Testis (tissue), 3 donors: ENCODE measurements around the gene AIRE. TPM values are rescaled to one million over a fixed set of nuclear protein-coding genes. Genes with fewer than 3 reads are reported as not detected.

Experiments used
- DNase-seq: peaks from one replicate; pipeline ENCODE4 v3.0.0-alpha.2; 2019
- H3K27ac ChIP-seq, 2 donors: fragments of 200-600 bp; sonication (generic); one replicate each; pipeline ENCODE4 v1.5.1; 2019
- H3K27me3 ChIP-seq: fragments of 200-600 bp; sonication (generic); one replicate; pipeline ENCODE4 v1.5.1; 2019
- H3K36me3 ChIP-seq: fragments of 200-600 bp; sonication (generic); one replicate; pipeline ENCODE4 v1.5.1; 2017; ENCODE audit warnings: low read depth; ENCODE audit errors: missing control alignments
- H3K4me1 ChIP-seq: fragments of 200-600 bp; sonication (generic); one replicate; pipeline ENCODE4 v1.5.1; 2019
- H3K4me3 ChIP-seq, 2 donors: fragments of 200-600 bp; sonication (generic); one replicate each; pipeline ENCODE4 v1.5.1; 2017 to 2019
- H3K9me3 ChIP-seq: fragments of 200-600 bp; sonication (generic); one replicate; pipeline ENCODE4 v1.5.1; 2017
- POLR2A ChIP-seq: fragments of 450-650 bp; IDR thresholded peaks from one replicate; pipeline ENCODE4 v1.6.1; 2017; ENCODE audit warnings: antibody characterized with exemption, mild to moderate bottlenecking, moderate library complexity
- WGBS, 2 donors: methylation state at CpG; one replicate each; pipeline ENCODE4 v1.1.5; 2018; 5-methylcytosine and 5-hydroxymethylcytosine counted together
- intact Hi-C: fragments of 100-400 bp; cut with DNase I; formaldehyde crosslinking; loops from one replicate; pipeline ENCODE4 v1.15.1; 2023; ENCODE audit warnings: low total_unique reads
- polyA plus RNA-seq: library from polyadenylated mRNA; stranded (reverse); fragments of 350-450 nt; fragmentation: Illumina TruSeq; extraction: RNeasy Lipid Tissue Mini Kit (QIAGEN cat#74804); gene quantifications from one replicate; pipeline ENCODE4 v1.2.3, GENCODE V29; 2014; ENCODE audit warnings: low read depth, low replicate concordance; ENCODE audit not compliant: insufficient read depth
- total RNA-seq, 2 donors: library from RNA; depleted of rRNA; stranded (reverse); fragments of >200 nt; gene quantifications; one replicate each; pipeline ENCODE4 v1.2.3, GENCODE V29; 2016
- TF ChIP-seq, protein P1 (sequence below), 3 experiments: fragments of 450-650 bp in 2 of 3; fragments of 200-600 bp in 1 of 3; sonication (generic) in 1 of 3; IDR thresholded peaks; one replicate each; pipeline ENCODE4 v1.5.1; 2016 to 2019; ENCODE audit warnings: antibody characterized with exemption in 3 of 3, mild to moderate bottlenecking in 2 of 3, moderate library complexity in 1 of 3

Gene AIRE
- total and polyA plus RNA-seq, 3 donors from 2014 or later: 0.16 to 0.68 (median 0.55) TPM

DNA sequence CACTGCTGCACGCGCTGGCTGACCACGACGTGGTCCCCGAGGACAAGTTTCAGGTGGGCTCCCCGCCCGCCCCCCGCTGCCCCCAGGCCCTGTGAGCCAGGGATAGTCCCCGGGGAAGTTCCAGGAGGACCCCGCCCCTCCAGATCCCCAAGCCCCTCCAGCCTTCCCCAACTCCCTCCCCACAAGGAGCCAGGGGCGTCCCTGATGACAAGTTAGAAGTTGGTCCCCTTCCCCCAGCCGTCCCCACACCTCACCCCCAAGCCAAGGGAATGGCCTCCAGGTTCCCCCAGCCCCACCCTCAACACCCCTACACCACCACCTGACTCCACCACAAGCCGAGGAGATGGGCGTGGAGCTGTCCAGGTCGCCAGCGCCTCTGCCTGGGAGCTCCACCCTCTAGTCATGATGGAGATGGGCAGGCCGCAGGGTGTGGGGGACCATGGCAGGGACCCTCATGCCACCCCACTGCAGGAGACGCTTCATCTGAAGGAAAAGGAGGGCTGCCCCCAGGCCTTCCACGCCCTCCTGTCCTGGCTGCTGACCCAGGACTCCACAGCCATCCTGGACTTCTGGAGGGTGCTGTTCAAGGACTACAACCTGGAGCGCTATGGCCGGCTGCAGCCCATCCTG lies 525 bp downstream of the AIRE start:
- Histone ChIP-seq H3K4me1 (peaks cover 4% of the 10 kb centered on the region), H3K27ac (no peak overlapping the region), H3K4me3 (peak overlapping the region in 1 of 2 donors; percentile 43), H3K9me3 (no peaks in the 10 kb centered on the region), H3K27me3 (no peaks in the 10 kb centered on the region), H3K36me3 (no peaks in the 10 kb centered on the region)
- no peak for TF ChIP-seq POLR2A
- TF ChIP-seq, protein P1, sequence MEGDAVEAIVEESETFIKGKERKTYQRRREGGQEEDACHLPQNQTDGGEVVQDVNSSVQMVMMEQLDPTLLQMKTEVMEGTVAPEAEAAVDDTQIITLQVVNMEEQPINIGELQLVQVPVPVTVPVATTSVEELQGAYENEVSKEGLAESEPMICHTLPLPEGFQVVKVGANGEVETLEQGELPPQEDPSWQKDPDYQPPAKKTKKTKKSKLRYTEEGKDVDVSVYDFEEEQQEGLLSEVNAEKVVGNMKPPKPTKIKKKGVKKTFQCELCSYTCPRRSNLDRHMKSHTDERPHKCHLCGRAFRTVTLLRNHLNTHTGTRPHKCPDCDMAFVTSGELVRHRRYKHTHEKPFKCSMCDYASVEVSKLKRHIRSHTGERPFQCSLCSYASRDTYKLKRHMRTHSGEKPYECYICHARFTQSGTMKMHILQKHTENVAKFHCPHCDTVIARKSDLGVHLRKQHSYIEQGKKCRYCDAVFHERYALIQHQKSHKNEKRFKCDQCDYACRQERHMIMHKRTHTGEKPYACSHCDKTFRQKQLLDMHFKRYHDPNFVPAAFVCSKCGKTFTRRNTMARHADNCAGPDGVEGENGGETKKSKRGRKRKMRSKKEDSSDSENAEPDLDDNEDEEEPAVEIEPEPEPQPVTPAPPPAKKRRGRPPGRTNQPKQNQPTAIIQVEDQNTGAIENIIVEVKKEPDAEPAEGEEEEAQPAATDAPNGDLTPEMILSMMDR (IDR thresholded peaks at IDR 0.05): no peak
- no peak for DNase-seq
- intact Hi-C loops: no loop called here
- 60 to 80% methylated on average over 4 to 19 of the region's 21 CpGs for WGBS, 2 donors

DNA sequence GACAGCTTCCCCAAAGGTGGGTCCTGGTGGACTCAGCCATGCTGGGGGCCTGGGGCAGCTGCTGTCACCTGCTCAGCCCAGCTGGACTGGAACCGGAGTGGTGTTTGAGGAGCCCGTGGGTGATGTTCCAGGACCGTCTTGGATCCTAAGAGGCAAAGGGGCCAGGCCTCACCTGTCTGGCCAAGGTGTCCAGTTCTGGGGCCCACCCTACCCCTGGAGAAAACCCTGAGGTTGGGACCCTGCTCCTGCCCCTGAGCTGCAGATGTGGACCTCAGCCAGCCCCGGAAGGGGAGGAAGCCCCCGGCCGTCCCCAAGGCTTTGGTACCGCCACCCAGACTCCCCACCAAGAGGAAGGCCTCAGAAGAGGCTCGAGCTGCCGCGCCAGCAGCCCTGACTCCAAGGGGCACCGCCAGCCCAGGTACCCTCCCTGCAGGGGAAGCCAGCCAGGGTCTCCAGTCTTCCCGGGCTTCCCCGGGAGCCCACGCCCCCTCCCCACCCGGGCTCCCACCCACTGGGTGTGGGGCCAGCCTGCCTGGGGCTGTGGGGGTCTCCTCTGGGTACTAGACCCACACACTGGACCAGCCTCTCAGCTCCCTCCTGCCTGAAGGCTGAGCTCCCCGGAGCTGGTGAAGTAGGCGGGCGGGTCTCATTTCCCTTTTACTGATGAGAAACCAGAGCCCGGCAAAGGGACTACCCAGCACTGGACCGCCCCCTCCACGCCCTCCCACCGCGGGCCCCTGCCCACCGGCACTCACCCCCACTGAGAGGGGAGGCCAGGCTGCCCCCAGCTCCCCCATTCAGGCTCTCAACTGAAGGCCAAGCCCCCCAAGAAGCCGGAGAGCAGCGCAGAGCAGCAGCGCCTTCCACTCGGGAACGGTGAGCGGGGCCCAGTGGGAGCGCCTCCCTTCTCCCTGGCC lies 1.3 kb downstream of the AIRE start:
- TF ChIP-seq, protein P1 (IDR thresholded peaks at IDR 0.05): no peak
- TF ChIP-seq POLR2A: no peak
- Histone ChIP-seq H3K27me3 (no peaks in the 10 kb centered on the region), H3K36me3 (no peaks in the 10 kb centered on the region), H3K9me3 (no peaks in the 10 kb centered on the region), H3K4me3 (no peak overlapping the region), H3K4me1 (peaks cover 4% of the 10 kb centered on the region), H3K27ac (no peak overlapping the region)
- 71 to 78% methylated on average over 12 to 31 of the region's 31 CpGs for WGBS, 2 donors
- intact Hi-C loops: no loop called here
- DNase-seq: no peak

DNA sequence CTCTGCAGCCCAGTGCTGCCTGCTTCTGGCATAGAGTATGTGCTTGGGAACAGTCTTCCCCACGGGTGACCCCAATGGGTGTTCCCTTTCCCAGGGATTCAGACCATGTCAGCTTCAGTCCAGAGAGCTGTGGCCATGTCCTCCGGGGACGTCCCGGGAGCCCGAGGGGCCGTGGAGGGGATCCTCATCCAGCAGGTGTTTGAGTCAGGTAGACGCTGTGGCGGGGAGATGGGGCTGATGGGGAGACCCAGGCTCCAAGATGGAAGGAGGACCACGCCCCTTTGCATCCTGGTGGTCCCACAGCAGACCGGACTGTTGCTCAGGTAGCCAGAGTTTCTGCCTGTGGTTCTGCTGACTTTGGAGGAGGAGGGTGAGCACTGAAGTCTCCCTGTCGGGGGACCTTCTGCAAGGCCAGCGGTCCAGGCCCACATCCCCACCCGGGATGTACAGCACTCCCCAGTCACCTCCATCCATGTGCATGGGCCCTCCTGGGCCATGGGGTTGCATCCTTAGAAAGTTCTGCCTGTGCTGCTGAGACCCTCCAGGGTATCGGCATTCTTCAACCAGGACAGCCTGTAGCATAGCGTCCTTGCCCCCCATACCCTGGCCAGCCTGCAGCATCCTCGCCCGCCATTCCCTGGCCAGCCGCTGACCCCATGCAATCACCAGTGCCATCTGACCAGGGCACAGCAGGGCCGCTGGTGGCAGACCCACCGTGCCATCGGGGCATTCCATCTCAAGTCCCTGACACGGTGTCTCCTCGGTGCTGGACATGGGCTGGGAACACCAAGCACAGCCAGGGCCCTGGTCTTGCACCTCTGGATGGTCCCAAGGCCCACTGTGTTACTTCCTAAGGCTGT lies 2.8 kb downstream of the AIRE start:
- no peak overlapping the region for H3K4me3 ChIP-seq
- H3K4me1 ChIP-seq: peaks cover 4% of the 10 kb centered on the region
- TF ChIP-seq, protein P1 (IDR thresholded peaks at IDR 0.05): no peak
- TF ChIP-seq POLR2A: no peak
- H3K27me3 ChIP-seq: no peaks in the 10 kb centered on the region
- DNase-seq: no peak
- no peaks in the 10 kb centered on the region for H3K36me3 ChIP-seq
- no peaks in the 10 kb centered on the region for H3K9me3 ChIP-seq
- WGBS, 2 donors: 94 to 100% methylated on average over 7 to 23 of the region's 23 CpGs
- intact Hi-C loops: no loop called here
- no peak overlapping the region for H3K27ac ChIP-seq

DNA sequence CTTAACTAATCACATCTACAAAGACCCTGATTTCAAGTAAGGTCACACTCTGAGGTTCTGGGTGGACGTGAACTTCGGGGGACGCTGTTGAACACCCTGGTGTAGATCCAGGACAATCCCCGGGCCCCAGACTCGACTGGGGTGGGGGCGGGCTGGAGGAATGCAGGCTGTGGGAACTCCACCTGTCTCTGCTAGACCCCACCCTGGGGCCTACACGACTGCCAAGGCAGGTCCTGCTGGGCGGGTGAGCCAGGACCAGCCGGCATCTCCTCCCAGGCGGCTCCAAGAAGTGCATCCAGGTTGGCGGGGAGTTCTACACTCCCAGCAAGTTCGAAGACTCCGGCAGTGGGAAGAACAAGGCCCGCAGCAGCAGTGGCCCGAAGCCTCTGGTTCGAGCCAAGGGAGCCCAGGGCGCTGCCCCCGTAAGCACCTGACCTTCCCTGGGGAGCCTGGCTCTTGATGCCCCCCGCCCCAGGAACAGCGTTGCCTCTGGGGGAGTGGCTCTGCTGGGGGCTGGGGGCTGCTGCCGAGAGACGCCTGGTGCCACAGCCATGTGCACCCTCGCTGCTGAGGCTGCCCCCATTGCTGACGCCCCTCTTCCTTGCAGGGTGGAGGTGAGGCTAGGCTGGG lies 3.8 kb downstream of the AIRE start:
- no peak overlapping the region for H3K4me3 ChIP-seq
- no peaks in the 10 kb centered on the region for H3K9me3 ChIP-seq
- no peaks in the 10 kb centered on the region for H3K36me3 ChIP-seq
- intact Hi-C loops: no loop called here
- no peak for TF ChIP-seq POLR2A
- TF ChIP-seq, protein P1 (IDR thresholded peaks at IDR 0.05): no peak
- WGBS, 2 donors: 83 to 84% methylated on average over 8 to 23 of the region's 24 CpGs
- H3K27me3 ChIP-seq: no peaks in the 10 kb centered on the region
- no peak overlapping the region for H3K27ac ChIP-seq
- H3K4me1 ChIP-seq: peaks cover 7% of the 10 kb centered on the region
- DNase-seq: no peak
